ENCODE measurements around the gene CDH20.

The CDH20 gene

DNA sequence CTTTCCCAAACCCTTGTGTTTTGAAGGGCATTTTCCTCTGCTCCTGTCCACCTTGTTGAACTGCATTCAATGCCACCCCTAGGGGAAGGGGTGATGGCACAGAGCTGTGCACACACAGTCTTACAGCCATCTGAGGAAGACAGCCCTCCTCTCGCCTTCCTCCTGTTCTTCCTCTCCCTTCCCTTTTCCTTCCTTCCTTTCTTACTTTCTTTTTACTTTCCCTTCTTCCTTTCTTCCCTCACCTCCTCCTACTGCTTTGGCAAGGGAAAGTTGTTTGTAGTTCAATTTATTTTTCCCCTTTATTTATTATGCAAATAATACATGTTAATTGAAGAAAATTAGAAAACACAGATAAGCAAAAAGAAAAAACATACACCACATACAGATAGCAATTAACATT is 99.4 kb downstream of the CDH20 start:
- DNase-seq, result no peak

DNA sequence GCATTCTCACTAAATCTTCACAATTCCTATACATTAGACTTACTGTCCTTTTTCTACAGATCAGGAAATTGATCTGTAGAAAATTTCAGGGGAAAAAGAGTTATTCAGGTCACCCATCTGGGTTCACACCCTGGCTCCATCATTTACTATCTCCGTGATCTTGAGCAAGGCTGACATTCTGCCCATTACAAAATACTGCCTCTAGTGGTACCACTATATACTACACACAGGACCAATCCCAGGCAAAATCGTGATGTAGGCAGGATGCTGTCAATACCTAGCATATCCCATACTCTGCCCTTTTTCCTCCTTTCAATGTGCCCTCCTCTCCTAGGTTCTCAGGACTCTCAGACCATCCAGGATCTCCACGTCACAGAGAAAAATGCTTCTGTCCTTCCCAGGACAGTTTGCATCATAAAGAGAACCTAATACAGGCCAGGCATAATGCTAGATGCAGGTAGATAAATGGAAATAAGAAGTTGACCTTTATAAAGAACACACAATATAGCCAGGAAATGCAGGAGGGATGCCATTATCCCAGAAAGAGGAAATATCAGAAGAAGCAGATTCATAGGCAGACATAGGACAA is 101.9 kb downstream of the CDH20 start:
- no peak for DNase-seq

DNA sequence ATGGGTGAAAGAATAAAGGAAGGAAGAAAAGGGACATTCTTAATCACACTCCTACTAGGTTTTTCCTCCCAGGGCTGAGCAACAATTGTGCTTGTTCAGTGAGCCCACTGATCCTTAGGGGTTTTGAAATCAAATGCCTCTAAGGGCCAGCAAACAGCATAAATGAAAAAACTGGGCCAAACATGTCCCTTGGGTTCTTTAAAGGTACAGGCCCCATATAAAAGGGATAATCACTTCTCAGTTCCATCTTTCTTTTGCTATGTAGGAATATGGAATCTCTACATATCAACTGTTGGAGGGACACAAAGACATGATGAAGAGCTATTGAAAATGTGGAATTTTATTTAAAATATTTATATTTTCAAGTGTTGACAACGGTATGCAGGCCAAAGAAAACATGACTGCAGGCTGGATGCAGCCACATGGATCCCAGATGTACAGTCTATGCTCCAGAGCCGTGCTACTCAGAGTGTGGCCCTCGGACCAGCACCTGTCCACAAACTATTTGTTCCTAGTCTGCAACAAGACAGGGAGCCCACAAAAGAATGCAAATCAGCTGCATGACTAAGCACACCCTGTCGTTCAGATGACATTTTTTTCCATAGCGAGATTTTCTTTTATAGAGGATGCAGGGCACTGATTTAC is 110.0 kb downstream of the CDH20 start:
- DNase-seq, result no peak

DNA sequence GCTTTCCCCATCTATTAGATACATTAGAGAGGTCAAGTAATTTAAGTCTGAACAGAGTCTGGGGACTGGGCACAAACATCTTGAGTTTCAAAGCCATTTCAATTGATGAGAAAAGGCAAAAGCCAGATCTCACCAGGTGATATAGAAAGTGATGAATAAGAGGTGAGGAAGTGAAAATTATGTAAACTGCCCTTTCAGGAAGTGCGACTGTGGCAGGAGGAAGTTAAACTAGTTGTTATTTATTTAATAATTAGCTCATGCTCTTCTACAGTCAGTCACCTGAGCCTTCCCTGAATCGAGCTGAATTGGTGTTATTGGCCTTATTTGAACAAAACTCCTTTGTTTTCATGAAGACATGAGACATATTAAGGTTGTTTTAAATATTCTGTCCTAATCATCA is 115.1 kb downstream of the CDH20 start:
- DNase-seq, result no peak

DNA sequence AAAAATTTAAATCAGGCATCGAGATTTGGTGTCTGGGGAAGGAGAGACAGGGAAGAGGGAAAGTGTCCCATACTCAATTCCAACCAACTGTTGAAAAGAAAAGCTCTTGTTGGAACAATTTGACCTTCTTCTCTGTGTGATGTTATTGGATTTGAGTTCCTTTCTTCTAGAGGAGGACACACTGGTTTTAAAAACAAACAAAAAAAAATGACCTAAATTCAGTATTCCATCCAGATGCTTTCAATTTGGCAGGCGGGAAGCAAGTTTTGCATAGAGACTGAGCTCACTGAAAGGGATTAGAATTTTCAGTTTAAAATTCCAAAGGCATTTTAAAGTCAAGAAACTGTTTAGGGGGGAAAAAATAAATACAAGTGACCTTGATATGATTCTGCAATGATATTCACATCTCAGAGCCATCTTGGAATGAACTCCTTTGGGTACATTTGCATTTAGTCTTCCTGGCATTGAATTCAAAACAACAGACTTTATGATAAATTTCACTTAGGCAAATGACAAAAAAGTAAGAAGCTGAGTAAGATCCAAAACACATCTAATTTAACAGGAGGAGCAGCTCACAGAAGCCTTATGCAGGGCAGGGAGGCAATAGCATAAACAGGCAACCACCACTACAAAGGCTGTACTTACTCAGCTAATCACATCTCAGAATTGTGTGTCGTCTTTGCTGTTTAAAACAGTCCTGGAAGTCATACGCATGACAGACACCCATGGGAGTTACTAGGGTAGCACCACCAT is 126.8 kb downstream of the CDH20 start:
- no peak for DNase-seq

DNA sequence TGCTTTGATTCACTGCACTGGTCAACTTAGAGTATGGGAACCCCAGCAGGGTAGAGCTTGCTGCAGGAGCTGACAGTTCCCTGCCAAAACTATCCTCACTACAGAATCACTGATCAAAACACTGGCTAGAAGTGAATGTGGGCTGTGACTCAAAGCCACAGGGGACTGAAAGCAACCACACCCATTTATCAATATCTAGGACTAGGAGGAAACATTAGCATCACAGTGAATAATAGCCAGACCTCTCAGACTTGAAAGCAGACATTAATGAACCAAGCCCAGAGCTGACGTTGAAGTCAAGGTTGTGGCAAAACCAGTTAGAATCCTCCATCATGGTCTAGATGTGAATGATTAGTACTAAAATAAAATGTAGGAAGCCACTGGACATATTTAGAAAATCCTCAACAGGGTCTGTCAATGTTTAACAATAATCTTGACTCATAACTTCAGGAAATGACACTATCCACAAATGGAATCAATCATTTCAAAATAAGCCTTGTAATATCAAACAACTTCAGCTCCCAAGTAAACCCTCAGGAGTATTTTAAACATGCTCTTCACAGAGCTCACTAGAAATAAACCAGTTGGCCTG is 131.4 kb downstream of the CDH20 start:
- no peak for DNase-seq

DNA sequence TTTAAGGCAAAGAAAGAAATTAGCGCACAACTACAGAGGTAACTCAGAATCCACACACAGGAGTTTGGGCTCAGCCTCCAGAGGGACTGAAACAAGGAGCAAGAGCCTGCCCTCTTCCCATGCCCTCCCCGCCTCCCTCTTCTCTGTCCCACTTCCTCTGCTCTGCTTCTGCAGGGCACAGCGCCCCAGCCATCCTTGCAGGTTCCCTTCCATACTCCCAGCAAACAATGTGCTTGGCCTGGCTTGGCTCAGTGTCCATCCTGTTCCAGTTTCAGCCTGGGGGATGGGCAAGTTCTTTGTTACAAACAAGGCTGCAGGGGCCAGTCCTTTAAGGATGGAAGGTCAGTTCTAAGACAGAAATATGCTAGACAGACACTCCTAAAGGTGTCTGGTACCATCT is 133.5 kb downstream of the CDH20 start:
- no peak for DNase-seq

DNA sequence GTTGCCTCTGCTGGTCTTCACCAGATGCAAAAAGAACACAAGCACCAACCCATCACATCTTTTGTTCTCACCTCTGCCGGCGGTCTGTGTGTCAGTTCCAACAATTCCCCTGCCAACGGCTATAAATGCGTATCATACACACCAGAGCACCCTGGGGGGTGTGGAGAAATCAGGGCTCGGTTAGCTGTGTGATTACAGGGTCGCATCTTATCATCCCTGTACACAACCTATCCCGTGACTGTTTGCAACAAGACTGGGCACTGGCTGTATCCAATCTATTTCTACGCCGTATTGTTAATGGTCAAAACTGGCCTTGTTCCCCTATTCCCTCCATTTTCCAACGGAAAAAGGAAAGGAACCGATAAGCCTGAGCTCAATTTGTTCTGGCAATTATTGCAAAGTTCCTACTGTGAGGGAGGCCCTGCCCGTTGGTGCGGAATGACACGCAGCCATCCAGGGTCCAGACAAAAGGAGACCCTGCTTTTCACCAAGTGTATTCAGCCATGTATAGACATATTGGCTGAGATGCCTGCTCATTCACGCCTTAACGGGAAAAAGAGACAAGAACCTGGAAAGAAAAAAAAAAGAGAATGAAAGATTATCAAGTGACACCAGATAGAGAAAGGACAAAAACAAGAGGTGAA is 136.9 kb downstream of the CDH20 start:
- no peak for DNase-seq

DNA sequence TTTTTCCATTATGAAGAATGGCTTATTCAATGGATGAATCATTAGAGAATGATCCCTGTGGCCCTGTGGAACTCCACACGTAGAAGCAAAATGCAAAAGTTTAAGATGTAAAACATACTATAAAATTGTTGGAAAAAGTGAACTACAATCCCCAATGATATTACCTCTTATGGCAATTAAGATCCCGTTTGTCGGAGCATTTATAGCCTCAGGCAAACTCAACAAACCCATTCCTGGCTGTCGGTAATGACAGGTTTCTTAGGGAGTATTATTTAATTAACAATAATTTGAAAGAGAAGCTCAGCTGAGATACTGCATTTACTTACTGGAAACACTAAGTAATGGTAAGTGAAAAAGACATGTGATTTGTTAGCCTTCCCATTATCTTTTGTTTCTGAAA is 138.3 kb downstream of the CDH20 start:
- DNase-seq, result no peak

DNA sequence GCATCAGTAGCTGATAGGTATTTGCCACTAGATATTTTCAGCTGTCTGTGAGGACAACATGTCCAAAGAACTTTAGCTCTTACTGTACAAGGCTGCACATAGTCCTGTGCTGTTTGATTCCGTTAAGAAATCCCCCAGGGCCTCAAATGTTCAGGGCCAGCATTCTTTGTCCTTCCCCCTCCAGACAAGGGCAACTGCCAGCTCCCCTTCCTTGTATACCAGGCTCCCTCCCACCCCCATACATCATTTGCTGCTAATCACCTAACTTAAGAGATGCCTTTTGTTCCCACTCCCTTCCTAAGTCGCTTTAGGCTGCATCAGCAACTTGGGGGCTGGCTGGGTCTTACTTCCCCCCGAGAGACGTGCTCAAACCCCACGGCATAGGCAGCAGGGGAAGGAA is 138.7 kb downstream of the CDH20 start:
- no peak for DNase-seq

DNA sequence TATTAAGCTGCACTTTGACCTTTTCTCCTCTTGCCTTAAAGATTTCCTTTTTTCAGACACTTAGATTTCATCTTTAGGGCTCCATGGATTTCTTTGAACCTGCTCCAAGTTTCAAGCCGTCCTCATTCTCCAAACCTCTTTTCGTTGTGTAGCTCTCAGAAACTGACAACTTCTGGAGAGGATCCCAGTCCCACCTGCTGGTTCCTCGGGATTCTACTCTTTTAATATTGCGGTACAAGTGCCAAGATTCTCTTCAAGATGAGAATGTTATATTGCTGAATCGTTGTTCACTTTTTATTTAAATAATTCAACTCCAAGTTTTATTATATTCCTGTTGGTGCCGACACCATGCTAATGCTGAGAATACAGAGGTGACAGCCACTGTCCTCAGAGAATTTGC is 141.1 kb downstream of the CDH20 start:
- no peak for DNase-seq

DNA sequence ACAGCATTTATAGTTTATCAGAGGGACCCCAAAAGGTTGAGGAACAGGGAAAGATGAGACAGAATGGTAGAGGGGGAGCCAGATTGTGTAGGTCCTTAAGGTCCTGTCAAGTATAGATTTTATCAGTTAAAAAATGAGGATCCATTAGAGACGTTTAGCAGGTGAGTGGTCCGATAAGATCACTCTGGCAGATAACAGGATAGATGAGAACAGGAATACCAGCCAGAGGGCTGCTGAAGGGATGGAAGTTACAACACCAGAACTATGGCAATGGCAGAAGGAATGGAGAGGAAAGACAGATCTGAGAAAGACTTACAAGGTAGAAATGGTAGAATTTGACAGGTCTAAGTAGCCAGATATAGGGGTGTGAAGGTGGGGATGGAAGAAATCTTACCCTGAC is 141.7 kb downstream of the CDH20 start:
- DNase-seq, result no peak

DNA sequence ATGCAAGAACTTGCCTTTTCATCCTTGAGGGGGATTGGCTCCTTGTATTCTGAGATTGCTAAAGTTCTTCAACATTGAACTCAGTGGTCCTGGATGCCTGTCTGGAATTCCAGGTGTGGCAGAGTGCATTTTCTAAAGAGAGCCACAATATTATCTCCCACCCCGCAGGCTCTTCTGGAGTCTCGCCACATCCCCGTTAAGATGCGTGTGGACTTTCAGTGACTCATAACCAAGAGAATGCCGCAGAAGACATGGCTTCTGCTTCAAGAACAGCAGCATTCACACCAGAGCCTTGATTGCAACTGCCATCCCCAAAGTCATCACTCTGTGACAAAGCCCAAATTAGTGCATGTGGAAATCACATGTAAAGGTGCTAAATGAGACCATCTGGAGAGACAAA is 142.7 kb downstream of the CDH20 start:
- DNase-seq, result no peak

DNA sequence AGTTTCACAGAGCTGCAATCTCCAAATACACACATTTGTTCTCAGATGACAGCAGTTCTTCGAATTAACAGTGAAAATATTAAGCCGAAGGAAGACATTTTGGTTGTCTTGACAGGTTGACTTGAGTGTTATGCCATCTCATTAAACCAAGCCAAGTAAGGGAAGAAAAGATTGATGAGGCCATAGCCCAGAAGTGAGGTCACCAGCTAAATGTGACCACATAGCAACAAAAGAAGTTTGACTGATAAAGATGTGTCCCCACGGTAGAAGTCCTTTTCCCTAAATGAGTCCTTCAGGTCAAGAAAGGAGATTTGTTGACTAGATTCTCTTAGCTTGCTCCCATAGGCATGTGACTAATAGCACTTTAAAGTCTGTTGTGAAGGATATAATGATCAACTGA is 156.1 kb downstream of the CDH20 start:
- DNase-seq, result no peak

DNA sequence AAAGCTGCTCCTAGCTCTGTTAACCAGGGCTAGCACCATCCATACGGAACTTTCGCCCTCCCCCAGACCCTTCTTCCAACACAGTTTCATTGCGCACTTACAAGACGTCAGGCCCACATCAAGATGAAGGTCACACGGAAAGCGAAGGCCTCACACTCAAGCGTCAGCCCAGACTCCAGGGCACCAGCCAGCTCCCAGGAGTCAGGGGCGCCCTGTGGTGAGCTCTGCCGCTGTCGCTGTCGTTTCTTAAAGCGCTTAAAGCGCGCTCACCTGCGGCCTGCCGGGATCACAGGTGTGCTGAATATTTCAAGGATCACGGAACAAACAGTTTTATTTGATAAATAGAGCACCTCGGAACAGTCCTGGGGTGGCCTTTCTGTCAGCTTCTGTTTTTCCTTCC is 163.1 kb downstream of the CDH20 start:
- DNase-seq, result no peak

DNA sequence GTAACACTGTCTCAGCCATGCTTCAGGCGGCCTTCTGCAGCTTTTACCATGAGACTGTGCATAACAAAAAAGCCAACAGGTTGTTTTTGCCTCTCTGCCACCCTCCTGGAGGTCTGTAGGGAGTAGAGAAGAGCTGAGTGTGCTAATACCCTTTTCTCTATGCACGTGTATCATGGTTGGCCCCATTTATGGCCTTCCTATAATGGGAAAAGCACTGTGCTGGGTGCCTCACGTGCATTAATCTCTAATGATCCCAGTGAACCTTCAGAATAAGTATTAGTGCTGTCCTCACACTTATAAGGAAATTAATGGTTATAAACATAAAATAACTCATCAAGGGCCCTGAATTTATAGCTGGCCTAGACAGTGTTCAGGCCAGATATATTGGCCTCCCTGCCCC is 164.2 kb downstream of the CDH20 start:
- DNase-seq, result no peak

DNA sequence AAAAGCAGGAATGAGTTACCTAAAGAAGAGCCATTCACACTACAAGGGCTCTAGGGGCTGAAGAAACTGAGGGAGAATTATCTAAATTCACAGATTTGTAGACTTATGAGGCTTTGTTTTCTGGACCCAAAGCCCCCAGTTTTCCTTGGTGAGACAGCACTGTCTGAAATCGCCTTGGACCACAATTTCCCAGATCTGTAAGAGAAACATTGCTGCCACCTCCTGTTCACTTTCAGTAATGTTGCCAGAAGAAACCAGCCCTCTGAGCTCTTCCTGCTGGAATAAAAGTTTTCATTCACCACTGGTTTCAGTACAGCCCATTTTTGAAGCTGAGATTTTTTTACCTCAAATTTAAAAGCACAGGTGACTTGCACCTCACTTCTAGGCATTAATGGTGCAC is 169.2 kb downstream of the CDH20 start:
- no peak for DNase-seq

DNA sequence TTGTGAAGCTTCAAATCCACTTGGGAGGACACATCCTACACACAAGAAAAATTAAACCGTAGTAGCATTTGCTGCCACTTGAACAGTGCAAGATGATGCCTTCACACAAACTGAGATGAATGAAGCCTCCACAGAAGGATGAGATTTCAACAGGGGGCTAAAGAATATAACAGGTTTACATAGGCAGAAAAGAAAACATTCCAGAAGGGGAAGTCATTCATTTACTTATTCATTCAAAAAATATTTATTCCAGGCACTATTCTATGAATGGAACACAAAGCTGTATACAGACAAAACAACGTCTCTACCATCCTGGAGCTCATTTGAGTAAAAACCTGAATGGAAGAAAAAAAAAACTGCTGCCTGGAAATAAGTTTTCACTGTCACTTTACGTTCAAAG is 170.5 kb downstream of the CDH20 start:
- no peak for DNase-seq

DNA sequence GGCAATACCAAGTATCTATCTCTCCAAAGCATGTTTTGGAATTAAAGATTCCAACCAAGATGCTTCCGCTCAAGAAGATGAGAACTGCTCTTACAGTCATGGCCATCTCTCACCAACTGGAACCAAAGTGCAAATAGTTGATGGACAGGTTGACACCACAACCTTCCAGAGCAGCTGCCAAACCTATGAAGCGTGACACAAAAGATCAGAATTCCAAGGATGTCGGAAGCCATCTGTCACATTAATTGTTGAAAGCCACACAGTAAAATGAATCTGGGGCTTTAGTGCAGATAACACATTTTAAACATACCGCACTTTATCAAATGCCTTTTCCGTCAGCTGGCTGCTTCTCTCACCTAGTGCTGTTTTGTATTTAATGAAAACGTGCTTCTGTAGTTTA is 195.7 kb downstream of the CDH20 start:
- no peak for DNase-seq

DNA sequence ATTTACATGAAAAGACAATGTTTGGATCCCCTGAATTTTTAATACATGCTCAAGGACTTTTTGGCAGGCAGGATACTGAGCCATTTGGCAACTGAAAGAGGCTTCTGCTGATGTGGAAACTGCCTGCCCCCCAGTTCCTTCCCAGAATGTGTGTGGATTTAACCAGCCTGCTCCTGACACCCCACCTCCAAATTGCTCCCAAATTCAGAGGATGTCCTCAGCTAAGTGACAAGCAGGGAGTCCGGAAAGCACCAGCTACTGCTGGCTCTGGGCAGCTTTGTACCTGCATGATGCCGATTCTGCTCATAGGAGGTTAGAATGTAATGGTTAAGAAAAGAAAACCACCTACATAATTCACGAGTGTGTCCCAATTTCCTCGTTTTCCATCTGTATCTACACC is 197.5 kb downstream of the CDH20 start:
- DNase-seq, result no peak

DNA sequence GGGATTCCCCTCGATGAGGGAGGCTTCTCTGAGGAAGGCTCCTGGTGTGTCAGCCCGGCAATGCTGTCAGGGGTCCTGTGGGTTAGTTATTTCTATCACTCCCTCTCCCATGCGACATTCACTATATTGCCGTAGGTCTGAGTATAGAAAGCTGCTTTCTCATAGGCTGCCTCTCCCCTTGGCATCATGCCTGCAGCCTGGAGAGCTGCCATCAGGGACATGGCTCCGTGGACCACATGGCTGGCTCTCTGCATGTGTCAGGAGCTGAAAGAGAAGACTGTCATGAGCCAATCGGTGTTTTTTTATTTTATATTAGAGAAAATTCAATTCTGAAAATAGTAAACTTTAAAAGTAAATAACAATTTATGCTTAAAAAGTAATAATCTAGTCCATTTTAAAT is 198.0 kb downstream of the CDH20 start:
- DNase-seq, result no peak

DNA sequence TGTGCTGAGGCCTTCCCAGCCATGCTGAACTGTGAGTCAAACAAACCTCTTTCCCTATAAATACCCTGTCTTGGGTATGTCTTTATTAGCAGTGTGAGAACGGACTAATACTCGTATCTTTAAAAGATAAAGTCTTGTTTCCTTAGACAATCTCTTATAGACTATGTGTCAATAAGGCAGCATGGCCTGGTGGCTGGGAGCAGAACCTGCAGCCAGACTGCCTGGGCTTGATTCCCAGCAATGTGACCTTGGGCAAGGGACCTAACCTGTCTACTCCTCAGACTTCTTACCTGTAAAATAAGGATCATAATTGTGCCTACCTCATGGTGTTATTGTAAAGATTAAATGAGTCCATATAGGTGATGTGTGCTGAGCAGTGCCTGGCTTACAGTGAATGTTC is 198.7 kb downstream of the CDH20 start:
- no peak for DNase-seq

DNA sequence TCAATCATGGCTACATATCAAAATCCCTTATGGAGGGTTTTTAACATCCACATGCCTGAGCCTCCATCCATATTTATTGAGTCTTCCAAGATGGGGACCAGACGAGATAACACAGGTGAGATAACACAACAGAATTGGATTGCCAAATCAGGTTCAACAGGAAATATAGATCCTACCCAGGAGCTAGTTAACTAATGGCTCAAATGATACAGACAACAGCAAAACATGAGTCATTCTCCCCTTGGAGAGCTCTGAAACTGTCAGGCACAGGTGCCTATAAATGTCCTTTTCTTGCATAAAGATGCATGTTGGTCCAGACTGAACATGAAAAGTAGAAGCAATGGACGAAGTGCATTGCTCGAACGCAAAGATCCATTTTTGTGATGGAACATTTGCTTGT is 202.2 kb downstream of the CDH20 start:
- no peak for DNase-seq

DNA sequence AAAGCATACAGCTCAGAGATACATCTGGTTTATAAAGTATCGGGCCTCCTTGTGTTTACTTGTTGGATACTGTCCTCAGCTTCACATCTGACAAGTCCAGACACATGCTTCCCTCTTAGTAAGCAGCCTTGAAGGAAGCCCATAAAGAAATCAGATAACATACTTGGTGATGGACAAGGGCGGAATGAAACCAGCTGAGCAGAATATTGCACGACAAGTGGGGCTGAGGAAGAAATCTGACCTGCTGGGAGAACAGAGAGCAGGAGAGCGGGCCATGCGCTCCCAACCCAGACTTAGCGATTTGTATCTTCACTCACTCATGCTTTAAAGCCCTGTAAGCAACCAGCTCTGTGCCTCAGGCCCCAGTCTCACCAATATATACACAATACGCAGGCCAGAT is 208.4 kb downstream of the CDH20 start:
- no peak for DNase-seq

Measured in activated naive CD4-positive, alpha-beta T cell (primary cell).